PC-9 (cell line): ENCODE measurements around the gene LDHD. TPM values are rescaled to one million over a fixed set of nuclear protein-coding genes. Genes with fewer than 3 reads are reported as not detected.
A peak's percentile ranks its signal among the peaks of the same experiment; 100 is the strongest.

Source experiments
- BruUV-seq: library from RNA; stranded (reverse); fragments of 400-500 nt; replicated peaks from 2 replicates; lab custom pipeline; 2021; lab: Mats Ljungman, UMichigan
- CTCF ChIA-PET: fragments of 300-600 bp; sonication (Branson Sonifier 250); formaldehyde crosslinking; loops from one replicate; lab custom pipeline; 2022; ENCODE audit warnings: antibody characterized with exemption; lab: Charles Lee
- POLR2A ChIA-PET: fragments of 300-600 bp; sonication (Branson Sonifier 250); formaldehyde crosslinking; loops from one replicate; lab custom pipeline; 2022; ENCODE audit warnings: antibody characterized with exemption; ENCODE audit not compliant: unreplicated experiment; lab: Charles Lee
- DNase-seq, 2 experiments: peaks; one replicate each; pipeline versions ENCODE4 v3.0.0 to v3.0.0-alpha.2; 2015 to 2022; ENCODE audit warnings: mixed read lengths in 1 of 2
- H2AFZ ChIP-seq: fragments of 200-600 bp; sonication (generic); 2 replicates; pipeline ENCODE4 v1.8.1; 2017; ENCODE audit warnings: antibody characterized with exemption
- H3F3A ChIP-seq: fragments of 200-600 bp; sonication (generic); 2 replicates; pipeline ENCODE4 v1.8.1; 2017; ENCODE audit warnings: antibody characterized with exemption, mild to moderate bottlenecking, low read depth; ENCODE audit not compliant: insufficient read depth
- H3K27ac ChIP-seq: fragments of 200-600 bp; sonication (generic); 2 replicates; pipeline ENCODE4 v1.6.1; 2016; ENCODE audit warnings: mixed run types
- H3K27me3 ChIP-seq: fragments of 200-600 bp; sonication (generic); 2 replicates; pipeline ENCODE4 v1.6.1; 2016; ENCODE audit warnings: low read depth, mixed run types; ENCODE audit not compliant: insufficient read depth
- H3K36me3 ChIP-seq: fragments of 200-600 bp; sonication (generic); 2 replicates; pipeline ENCODE4 v1.6.1; 2016; ENCODE audit warnings: low read depth, mixed run types
- H3K4me1 ChIP-seq: fragments of 200-600 bp; sonication (generic); replicated peaks from 2 replicates; pipeline ENCODE4 v1.6.1; 2016; ENCODE audit warnings: mixed run types; ENCODE audit not compliant: insufficient read depth
- H3K4me2 ChIP-seq: fragments of 200-600 bp; sonication (generic); 2 replicates; pipeline ENCODE4 v1.6.1; 2017; ENCODE audit warnings: mixed run types
- H3K4me3 ChIP-seq: fragments of 200-600 bp; sonication (generic); 2 replicates; pipeline ENCODE4 v1.6.1; 2016; ENCODE audit warnings: mixed run types
- H3K79me2 ChIP-seq: fragments of 200-600 bp; sonication (generic); 2 replicates; pipeline ENCODE4 v1.6.1; 2017; ENCODE audit warnings: low read depth, mixed run types
- H3K9me2 ChIP-seq: fragments of 200-600 bp; sonication (generic); 2 replicates; pipeline ENCODE4 v1.8.1; 2017; ENCODE audit warnings: mild to moderate bottlenecking; ENCODE audit not compliant: insufficient read depth
- H3K9me3 ChIP-seq: fragments of 200-600 bp; sonication (generic); 2 replicates; pipeline ENCODE4 v1.8.1; 2016; ENCODE audit warnings: low read depth; ENCODE audit not compliant: insufficient read depth
- H4K20me1 ChIP-seq: fragments of 200-600 bp; sonication (generic); 2 replicates; pipeline ENCODE4 v1.8.1; 2017; ENCODE audit not compliant: insufficient read depth
- CTCF ChIP-seq: fragments of 200-600 bp; sonication (generic); conservative IDR thresholded peaks from 2 replicates; pipeline ENCODE4 v1.6.1; 2017; ENCODE audit warnings: mixed run types, antibody characterized with exemption, mild to moderate bottlenecking, moderate library complexity
- EZH2 ChIP-seq: fragments of 200-600 bp; sonication (generic); IDR thresholded peaks from 2 replicates; pipeline ENCODE4 v1.8.0; 2017; ENCODE audit warnings: antibody characterized with exemption, low read depth
- intact Hi-C: fragments of 100-400 bp; cut with micrococcal nuclease; formaldehyde crosslinking; loops from one replicate; pipeline ENCODE4 v1.10.0; 2022; ENCODE audit not compliant: unreplicated experiment
- total RNA-seq: library from RNA; stranded (reverse); gene quantifications from 2 replicates; pipeline ENCODE4 v1.2.3, GENCODE V29; 2021

LDHD gene
- total RNA-seq, 1 experiment from 2014 or later: 1.3 TPM

- no peak for TF ChIP-seq EZH2
- no peak for TF ChIP-seq CTCF
- Histone ChIP-seq H3K4me2 (no peak overlapping the region), H3K36me3 (no peaks in the 10 kb centered on the region), H3K27me3 (no peaks in the 10 kb centered on the region), H3K79me2 (no peaks in the 10 kb centered on the region), H3K9me2 (no peaks in the 10 kb centered on the region), H3F3A (peaks cover 10% of the 10 kb centered on the region; the same call in 1 of the 2 replicates), H3K9me3 (no peaks in the 10 kb centered on the region), H3K4me1 (no peaks in the 10 kb centered on the region; the same call in 1 of the 2 replicates), H3K4me3 (no peak overlapping the region), H4K20me1 (0 out of 2 replicates have a peak, but pooled peaks cover 5% of the 10 kb centered on the region), H2AFZ (no peak overlapping the region), H3K27ac (no peak overlapping the region)
- POLR2A ChIA-PET: no interaction called here
- CTCF ChIA-PET: interaction anchor here (0.7 kb wide), 1 partner anchor 79 kb away, joined by 12 read pairs; no protein-coding TSS in a partner anchor
- BruUV-seq: no TSS peak
- no peak for DNase-seq
- intact Hi-C loops: no loop called here
Measured at GRCh38 chr16:75143941-75144340, 27.4 kb upstream of the LDHD start.

DNA sequence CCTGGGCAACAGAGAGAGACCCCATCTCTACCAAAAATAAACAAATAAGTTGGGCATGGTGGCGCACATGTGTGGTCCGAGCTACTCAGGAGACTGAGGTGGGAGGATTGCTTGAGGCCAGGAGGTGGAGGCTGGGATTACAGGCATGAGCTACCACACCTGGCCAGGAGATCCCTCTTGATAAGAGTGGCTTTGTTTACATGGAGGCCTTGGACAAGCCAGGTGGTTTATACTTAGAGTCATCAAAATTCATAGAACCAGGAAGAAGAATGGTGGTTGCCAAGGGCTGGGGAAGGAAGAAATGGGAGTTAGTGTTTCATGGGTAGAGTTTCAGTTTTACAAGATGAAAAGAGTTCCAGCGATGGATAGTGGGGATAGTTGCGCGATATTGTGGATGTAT, 22.9 kb upstream of the LDHD start:
- ChIA-PET POLR2A (no interaction called here), CTCF (interaction anchor here (0.7 kb wide), 1 partner anchor 568 kb away, joined by 3 read pairs; no protein-coding TSS in a partner anchor)
- Histone ChIP-seq H3K4me1 (no peaks in the 10 kb centered on the region), H3K27ac (no peak overlapping the region), H3K36me3 (no peaks in the 10 kb centered on the region), H4K20me1 (no peaks in the 10 kb centered on the region), H3K9me2 (no peaks in the 10 kb centered on the region), H3K4me3 (no peak overlapping the region), H3K9me3 (no peaks in the 10 kb centered on the region), H3K27me3 (no peaks in the 10 kb centered on the region), H3K79me2 (no peaks in the 10 kb centered on the region), H3K4me2 (no peak overlapping the region), H3F3A (peaks cover 10% of the 10 kb centered on the region; the same call in 1 of the 2 replicates), H2AFZ (no peak overlapping the region)
- intact Hi-C loops: no loop called here
- TF ChIP-seq EZH2: no peak
- TF ChIP-seq CTCF: no peak
- peak in 1 of 2 experiments; percentile 43 for DNase-seq
- BruUV-seq: no TSS peak

DNA sequence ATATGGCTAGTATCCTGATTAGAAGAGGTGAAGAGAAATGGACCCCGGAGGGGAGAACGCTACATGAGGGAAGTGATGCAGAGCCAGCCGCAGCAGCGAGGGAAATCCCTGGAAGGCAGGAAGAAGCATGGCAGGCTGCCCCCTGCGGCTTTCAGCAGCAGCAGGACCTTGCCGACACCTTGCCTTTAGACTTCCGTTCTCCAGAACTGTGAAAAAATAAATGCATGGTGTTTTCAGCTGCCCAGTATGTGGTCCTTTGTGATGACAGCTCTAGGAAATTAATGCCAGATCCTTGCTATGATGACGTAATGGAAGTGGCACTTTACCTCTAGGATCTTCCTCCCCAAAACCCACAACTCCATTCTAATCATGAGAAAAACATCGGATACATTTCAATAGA, 22.1 kb upstream of the LDHD start:
- ChIA-PET CTCF (interaction anchor here (0.7 kb wide), 1 partner anchor 567 kb away, joined by 3 read pairs; no protein-coding TSS in a partner anchor), POLR2A (no interaction called here)
- no peak for DNase-seq
- Histone ChIP-seq H3K4me2 (no peak overlapping the region), H3K79me2 (no peaks in the 10 kb centered on the region), H3K9me3 (no peaks in the 10 kb centered on the region), H3K27me3 (no peaks in the 10 kb centered on the region), H3K27ac (no peak overlapping the region), H2AFZ (no peak overlapping the region), H3K4me3 (no peak overlapping the region), H3K4me1 (no peaks in the 10 kb centered on the region), H3F3A (peaks cover 10% of the 10 kb centered on the region; the same call in 1 of the 2 replicates), H4K20me1 (no peaks in the 10 kb centered on the region), H3K9me2 (no peaks in the 10 kb centered on the region), H3K36me3 (no peaks in the 10 kb centered on the region)
- BruUV-seq: no TSS peak
- intact Hi-C loops: no loop called here
- TF ChIP-seq CTCF: no peak
- no peak for TF ChIP-seq EZH2
